Measurements from ENCODE around the gene TRPM3.

- no peak for TF ChIP-seq ZNF274 (IDR thresholded peaks at IDR 0.05; ENCODE audit: borderline replicate concordance, extremely low read depth, low read length)
- no peak for TF ChIP-seq CTCF (IDR thresholded peaks at IDR 0.05; ENCODE audit: control extremely low read depth in 1 of 3, insufficient read depth in 1 of 3, low read depth in 1 of 3, low read length in 3 of 3)
- TF ChIP-seq EGR1 (IDR thresholded peaks at IDR 0.05; ENCODE audit: borderline replicate concordance, low read depth, low read length) = no peak
- TF ChIP-seq RAD21 (IDR thresholded peaks at IDR 0.05 in 1 of 2, conservative IDR thresholded peaks at IDR 0.05 in 1 of 2; ENCODE audit: low read depth in 2 of 2, low read length in 2 of 2) = no peak
- no peak for TF ChIP-seq POLR2AphosphoS5 (IDR thresholded peaks at IDR 0.05; ENCODE audit: low read depth, low read length)
- TF ChIP-seq FOSL1 (IDR thresholded peaks at IDR 0.05; ENCODE audit: insufficient read depth, low read depth, low read length) = no peak
- TF ChIP-seq POLR2A (IDR thresholded peaks at IDR 0.05; ENCODE audit: control extremely low read depth in 1 of 2, low read depth in 2 of 2, low read length in 2 of 2) = no peak
- no peak for TF ChIP-seq GABPA (IDR thresholded peaks at IDR 0.05; ENCODE audit: borderline replicate concordance, insufficient read depth, low read length)
- TF ChIP-seq TBP (IDR thresholded peaks at IDR 0.05; ENCODE audit: low read depth, low read length) = no peak
Measured at GRCh38 chr9:70873506-70873905, 247.9 kb downstream of the TRPM3 start.

Data from H1 (cell line).